Glutamatergic neuron (in vitro differentiated cells): ENCODE measurements around the gene PTAFR. TPM values are rescaled to one million over a fixed set of nuclear protein-coding genes. Genes with fewer than 3 reads are reported as not detected.

Source experiments
- DNase-seq: peaks from one replicate; pipeline ENCODE4 v3.0.0; 2022
- H3K27ac Mint-ChIP-seq: one replicate; pipeline ENCODE4 v1.8.0; 2020; ENCODE audit warnings: mild to moderate bottlenecking, mixed read lengths, inconsistent platforms; ENCODE audit not compliant: unreplicated experiment
- H3K27me3 Mint-ChIP-seq: one replicate; pipeline ENCODE4 v1.8.0; 2020; ENCODE audit warnings: mild to moderate bottlenecking, moderate library complexity, mixed read lengths, inconsistent platforms; ENCODE audit not compliant: unreplicated experiment
- H3K36me3 Mint-ChIP-seq: one replicate; pipeline ENCODE4 v1.8.0; 2020; ENCODE audit warnings: mild to moderate bottlenecking, mixed read lengths, inconsistent platforms; ENCODE audit not compliant: unreplicated experiment
- H3K4me1 Mint-ChIP-seq: one replicate; pipeline ENCODE4 v1.8.0; 2020; ENCODE audit warnings: mild to moderate bottlenecking, low read depth, mixed read lengths, inconsistent platforms; ENCODE audit not compliant: unreplicated experiment
- H3K4me3 Mint-ChIP-seq: one replicate; pipeline ENCODE4 v1.8.0; 2020; ENCODE audit warnings: mild to moderate bottlenecking, mixed read lengths, inconsistent platforms; ENCODE audit not compliant: unreplicated experiment
- H3K9me3 Mint-ChIP-seq: one replicate; pipeline ENCODE4 v1.8.0; 2020; ENCODE audit warnings: mild to moderate bottlenecking, moderate library complexity, mixed read lengths, inconsistent platforms; ENCODE audit not compliant: unreplicated experiment
- CTCF ChIP-seq: fragments of 200-600 bp; sonication (generic); IDR thresholded peaks from one replicate; pipeline ENCODE4 v1.5.0; 2021; ENCODE audit not compliant: partially characterized antibody, unreplicated experiment
- long read RNA-seq: library from polyadenylated mRNA; unstranded; transcript quantifications from one replicate; pipeline ENCODE4 v2.0.0, GENCODE V29; 2020; ENCODE audit not compliant: unreplicated experiment
- total RNA-seq: library from RNA; stranded (reverse); fragmentation: NEBNext Ultra II Directional; extraction: Animal tissue kit (Norgen Biotek cat#: 25700); gene quantifications from one replicate; pipeline ENCODE4 v1.2.1, GENCODE V29; 2021; ENCODE audit not compliant: unreplicated experiment

PTAFR gene, protein sequence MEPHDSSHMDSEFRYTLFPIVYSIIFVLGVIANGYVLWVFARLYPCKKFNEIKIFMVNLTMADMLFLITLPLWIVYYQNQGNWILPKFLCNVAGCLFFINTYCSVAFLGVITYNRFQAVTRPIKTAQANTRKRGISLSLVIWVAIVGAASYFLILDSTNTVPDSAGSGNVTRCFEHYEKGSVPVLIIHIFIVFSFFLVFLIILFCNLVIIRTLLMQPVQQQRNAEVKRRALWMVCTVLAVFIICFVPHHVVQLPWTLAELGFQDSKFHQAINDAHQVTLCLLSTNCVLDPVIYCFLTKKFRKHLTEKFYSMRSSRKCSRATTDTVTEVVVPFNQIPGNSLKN
- 0.54 TPM for total RNA-seq
- long read RNA-seq: 0 reads

GRCh38 chr1:28176492-28177470 is at the start of gene PTAFR:
TSS of gene PTAFR (minus strand) at chr1:28176690. CDS start at chr1:28151021, 25,669 bp downstream.
- TF ChIP-seq CTCF: no peak
- Mint-ChIP-seq H3K9me3 (peaks cover 2% of the 10 kb centered on the region), H3K36me3 (no peaks in the 10 kb centered on the region), H3K27ac (peak within 1 kb of the TSS; percentile 18), H3K4me1 (peaks cover 30% of the 10 kb centered on the region), H3K27me3 (peaks cover 5% of the 10 kb centered on the region), H3K4me3 (peak within 1 kb of the TSS; percentile 10)
- no peak for DNase-seq

DNA sequence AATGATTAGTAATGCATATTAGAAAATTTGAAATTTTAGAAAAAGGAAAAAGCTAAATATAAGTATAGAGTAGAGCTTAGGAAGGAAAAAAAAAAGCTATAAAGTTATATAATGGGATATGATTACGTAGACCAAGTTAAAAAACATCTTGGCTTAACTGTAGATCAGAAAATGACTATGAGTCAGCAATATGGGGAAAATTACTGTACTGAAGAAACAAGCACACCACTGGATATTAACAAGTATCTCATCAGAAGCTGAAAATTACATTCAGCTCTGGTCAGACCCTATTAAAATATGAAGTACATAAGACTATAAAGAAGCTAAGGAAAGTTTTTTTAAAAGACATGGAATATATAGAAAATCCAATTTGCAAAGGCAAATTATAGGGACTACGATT is 36.8 kb upstream of the PTAFR start:
- no peak for TF ChIP-seq CTCF
- Mint-ChIP-seq H3K27ac (no peak overlapping the region), H3K4me1 (no peaks in the 10 kb centered on the region), H3K36me3 (no peaks in the 10 kb centered on the region), H3K4me3 (no peak overlapping the region), H3K27me3 (no peaks in the 10 kb centered on the region), H3K9me3 (no peaks in the 10 kb centered on the region)
- DNase-seq: no peak

DNA sequence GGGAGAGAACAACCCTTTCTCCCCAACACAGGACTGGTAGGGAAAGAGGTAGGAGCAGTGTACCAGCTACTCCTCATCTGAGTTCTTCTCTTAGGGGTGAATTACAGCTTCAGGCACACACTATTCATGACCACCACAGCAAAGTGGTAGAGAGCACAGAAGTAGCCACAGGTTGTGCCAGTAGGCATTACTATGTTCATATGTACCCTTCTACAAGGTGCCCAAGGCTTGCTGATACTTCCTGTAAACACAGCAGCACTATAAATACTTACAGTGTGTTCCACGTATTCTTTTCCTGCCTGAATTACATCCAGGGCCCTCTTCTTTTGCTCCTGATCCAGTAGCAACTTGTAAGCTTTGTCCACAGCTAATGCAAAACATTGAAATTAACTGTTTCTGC is 33.2 kb upstream of the PTAFR start:
- no peak for TF ChIP-seq CTCF
- no peak overlapping the region for H3K4me3 Mint-ChIP-seq
- H3K36me3 Mint-ChIP-seq: no peaks in the 10 kb centered on the region
- DNase-seq: no peak
- no peaks in the 10 kb centered on the region for H3K9me3 Mint-ChIP-seq
- H3K27ac Mint-ChIP-seq: no peak overlapping the region
- H3K4me1 Mint-ChIP-seq: no peaks in the 10 kb centered on the region
- H3K27me3 Mint-ChIP-seq: no peaks in the 10 kb centered on the region

DNA sequence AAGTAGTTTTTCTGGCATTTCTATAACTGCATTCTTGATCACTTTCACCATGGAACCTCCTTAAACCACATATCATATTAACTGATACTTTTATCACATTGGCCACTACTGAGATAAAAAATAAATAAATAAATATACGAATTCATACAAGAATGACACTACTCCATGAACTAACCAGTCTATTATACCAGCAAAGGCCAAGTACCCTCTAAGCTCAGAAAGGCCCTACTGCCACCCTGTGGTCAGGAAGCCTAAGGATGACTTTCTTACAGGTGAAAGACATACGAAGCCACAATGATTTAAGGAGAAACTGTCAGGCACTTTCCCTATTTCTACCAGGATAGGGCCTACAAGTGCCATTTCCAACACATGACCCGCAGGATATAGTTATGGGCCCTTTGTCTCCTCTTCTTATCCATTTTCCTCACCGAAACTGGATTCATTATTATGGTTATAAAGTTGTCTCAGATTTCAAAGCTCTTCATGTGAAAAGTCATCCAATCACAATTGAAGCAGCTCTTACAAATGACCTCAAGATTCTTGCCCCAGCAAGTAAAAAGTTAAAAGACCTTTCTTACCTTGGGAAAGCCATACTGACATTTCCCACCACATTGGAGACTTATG is 32.4 kb upstream of the PTAFR start:
- Mint-ChIP-seq H3K4me1 (no peaks in the 10 kb centered on the region), H3K4me3 (no peak overlapping the region), H3K27ac (no peak overlapping the region), H3K27me3 (no peaks in the 10 kb centered on the region), H3K36me3 (no peaks in the 10 kb centered on the region), H3K9me3 (no peaks in the 10 kb centered on the region)
- TF ChIP-seq CTCF: peak; percentile 40
- DNase-seq: peak; percentile 61
